ENCODE measurements around the gene ATXN7L1. TPM values are rescaled to one million over a fixed set of nuclear protein-coding genes. Genes with fewer than 3 reads are reported as not detected.
"Not testable (repeated sequence)": the region's sequence is repeated elsewhere in the genome, so short reads cannot be mapped to it uniquely, and the experiment has no call there.

The ATXN7L1 gene
- total RNA-seq, 1 donor from 2014 or later = 7.7 TPM

GRCh38 chr7:105862276-105862675 is 14.1 kb downstream of the ATXN7L1 start:
- FAIRE-seq (no peak), DNase-seq (ENCODE audit: low spot score in 2 of 2) (no peak)

DNA sequence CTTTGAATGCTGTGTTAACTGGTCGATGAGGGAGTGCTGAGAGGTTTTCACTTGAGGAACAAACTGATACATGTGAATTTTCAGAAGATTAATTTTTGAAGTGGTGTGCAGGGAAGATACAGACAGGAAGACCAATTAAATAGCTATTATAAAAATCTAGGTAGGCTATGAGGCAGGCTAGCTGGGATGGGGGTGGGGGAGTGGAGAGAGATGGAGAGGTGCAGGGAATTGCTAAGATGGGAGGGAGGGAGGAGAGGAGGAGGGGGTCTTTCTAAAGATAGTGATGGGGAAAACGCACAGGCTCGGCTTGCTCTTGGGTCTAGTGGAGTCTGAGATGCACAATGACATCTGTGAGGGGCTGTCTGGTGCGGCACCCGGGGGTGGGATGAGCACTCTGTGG is 15.2 kb downstream of the ATXN7L1 start:
- DNase-seq (ENCODE audit: low spot score in 2 of 2) = no peak
- no peak for FAIRE-seq

GRCh38 chr7:105860793-105861192 is 15.6 kb downstream of the ATXN7L1 start:
- DNase-seq (ENCODE audit: low spot score in 2 of 2) (no peak), FAIRE-seq (no peak)

DNA sequence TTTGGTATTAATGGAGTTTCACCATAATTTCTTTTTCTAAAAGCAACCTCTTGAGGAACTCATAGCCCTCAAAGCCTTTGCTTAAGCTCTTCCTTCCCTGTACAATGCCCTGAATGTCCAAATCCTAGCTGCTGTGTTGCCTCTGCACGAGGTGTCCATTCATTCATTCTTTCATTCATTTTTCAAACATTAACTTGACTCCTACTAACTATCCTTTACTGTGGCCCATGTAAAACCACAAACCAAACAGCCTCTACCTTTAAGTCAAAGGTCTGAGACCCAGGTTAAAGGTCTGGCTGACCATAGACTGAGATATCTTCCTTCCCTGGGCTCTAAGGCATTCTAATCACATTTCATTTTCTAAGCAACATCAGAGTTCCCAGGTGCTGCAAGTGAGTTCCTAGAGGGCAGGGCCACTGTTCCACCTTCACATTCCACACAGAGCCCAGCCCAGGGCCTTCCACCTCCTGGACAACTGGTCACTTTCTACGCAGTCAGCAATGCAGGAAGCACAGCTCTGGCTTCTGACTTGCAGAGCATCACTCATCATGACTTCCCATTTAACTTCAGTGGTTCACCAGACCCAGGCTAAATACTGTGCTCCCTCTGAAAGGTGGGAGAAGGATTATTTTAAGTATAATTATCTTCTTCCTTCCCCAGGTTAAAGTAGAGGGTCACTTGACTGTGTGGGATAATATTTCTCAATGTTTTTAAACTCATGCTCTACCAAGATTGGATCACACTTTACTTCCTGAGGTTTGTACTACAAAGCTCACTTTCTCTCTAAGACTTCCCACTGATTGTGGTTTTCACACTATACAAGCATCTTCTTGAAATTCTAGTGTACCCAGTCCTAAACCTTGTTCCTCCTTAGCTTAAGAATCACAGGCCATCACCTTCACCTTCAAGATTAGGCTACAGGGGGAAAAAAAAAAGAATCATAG is 19.1 kb downstream of the ATXN7L1 start:
- DNase-seq (ENCODE audit: low spot score in 2 of 2) (no peak), FAIRE-seq (no peak)

GRCh38 chr7:105854498-105854897 is 21.9 kb downstream of the ATXN7L1 start:
- DNase-seq (ENCODE audit: low spot score in 2 of 2) (no peak), FAIRE-seq (no peak)

DNA sequence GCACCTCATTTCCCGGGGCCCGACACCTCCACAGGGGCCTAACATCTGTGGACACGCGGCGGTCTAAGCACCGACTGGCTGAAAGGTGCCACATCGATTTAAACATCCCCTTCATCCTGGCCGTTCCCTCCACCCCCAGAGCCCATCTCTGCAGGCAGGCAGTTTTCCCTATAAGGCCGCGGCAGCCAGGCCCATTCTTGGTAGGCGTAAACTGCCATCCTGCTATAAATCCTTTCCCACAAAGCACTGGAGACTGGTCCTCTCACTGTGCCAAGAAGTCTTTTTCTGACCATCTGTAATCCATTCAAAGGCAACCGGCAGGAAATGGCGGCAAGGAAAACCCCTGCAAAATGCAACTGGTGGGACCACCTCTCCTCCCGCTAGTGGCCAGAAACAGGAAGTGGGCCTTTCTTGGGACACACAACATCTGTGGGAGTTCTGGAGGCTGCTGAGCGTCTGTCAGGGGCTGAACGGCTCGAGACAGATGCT is 22.4 kb downstream of the ATXN7L1 start:
- no peak for DNase-seq (ENCODE audit: low spot score in 2 of 2)
- no peak for FAIRE-seq

DNA sequence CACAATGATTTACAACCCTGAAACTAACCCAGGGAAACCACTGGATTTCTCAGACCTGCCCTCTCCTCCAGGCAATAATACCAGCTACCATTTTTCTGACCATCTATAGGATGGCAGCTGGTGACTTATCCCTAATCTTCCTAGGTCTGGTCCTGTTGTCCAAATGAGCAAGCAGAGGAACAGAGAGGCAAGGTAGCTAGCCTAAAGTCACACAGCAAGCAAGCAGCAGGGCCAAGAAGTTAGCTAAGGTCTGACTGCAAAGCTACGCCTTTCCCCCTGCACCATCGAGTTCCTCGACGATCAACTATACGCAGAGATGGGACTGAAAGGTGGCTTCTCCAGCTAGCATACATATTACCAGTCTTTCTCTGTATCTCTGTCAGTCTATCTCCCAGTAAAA is 25.3 kb downstream of the ATXN7L1 start:
- DNase-seq (ENCODE audit: low spot score in 2 of 2) (no peak), FAIRE-seq (no peak)

DNA sequence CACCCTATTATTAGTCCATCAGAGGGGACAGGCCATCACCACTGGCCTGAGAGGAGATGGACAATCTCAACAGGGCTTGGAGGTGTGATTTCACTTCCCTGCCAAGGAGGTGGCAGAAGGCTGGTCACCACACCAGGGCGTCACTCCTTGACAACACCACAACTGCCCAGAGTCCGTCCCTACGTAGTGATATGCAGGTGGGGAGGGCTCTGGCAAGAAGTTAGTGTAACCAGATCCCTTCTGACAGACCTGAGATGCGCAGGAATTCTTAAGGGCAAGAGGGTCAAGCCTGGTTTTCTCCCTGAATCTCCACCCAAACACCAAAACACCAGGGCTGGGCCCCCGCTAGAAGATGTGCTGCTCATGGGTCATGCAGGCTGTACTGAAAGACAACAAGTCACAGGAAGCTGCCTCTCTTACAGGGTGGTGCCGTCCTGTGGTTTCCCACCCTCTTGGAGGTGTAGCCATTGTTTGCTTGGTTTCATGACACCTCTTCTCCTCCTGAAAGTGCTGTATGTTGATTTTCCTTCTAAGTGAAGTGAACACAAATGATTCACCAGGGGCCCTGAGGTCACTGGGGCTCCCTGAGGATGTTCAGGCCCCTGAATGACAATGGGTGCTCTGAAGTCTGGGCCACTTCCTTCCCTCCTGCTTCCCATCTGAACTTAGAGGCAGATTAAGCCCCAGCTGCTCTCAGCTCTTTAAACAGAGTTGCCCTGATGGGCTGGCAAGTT is 27.1 kb downstream of the ATXN7L1 start:
- DNase-seq (ENCODE audit: low spot score in 2 of 2) (no peak), FAIRE-seq (no peak)

GRCh38 chr7:105846404-105846803 is 30.0 kb downstream of the ATXN7L1 start:
- DNase-seq (ENCODE audit: low spot score in 2 of 2) (no peak), FAIRE-seq (no peak)

DNA sequence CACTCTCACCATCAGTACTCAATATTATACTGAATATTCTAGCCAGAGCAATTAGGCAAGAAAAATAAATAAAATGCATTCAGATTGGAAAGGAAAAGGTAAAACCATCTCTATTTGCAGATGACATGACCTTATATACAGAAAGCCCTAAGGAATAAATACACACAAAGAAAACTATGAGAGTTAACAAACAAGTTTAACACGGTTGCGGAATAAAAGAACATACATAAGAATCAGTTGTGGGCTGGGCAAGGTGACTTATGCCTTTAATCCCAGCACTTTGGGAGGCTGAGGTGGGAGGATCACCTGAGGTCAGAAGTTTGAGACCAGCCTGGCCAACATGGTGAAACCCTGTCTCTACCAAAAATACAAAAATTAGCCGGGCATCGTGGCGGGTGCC is 31.7 kb downstream of the ATXN7L1 start:
- not testable (repeated sequence) for FAIRE-seq; DNase-seq (ENCODE audit: low spot score in 2 of 2)

DNA sequence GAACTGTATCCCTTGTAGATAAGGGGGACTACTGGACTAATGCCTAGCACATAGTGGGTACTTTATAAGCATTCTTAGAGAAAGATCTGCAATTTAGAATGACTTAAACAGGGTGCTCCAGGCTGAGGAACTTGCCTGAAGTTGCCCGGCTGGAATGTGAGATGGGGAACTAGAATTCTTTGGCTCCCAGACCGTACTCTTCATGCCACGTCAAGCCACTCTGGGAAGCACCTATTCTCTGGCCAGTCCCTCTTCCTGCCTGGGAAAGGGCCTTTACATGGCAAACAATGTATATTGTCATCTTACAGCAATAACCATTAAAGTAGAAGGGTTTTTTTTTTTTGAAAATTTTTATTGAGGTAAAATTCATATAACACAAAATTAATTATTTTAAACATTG is 34.5 kb downstream of the ATXN7L1 start:
- DNase-seq (ENCODE audit: low spot score in 2 of 2) = no peak
- FAIRE-seq = no peak

GRCh38 chr7:105840981-105841749 is 35.2 kb downstream of the ATXN7L1 start:
- DNase-seq (ENCODE audit: low spot score in 2 of 2) = no peak
- no peak for FAIRE-seq

GRCh38 chr7:105839266-105839665 is 37.1 kb downstream of the ATXN7L1 start:
- DNase-seq (ENCODE audit: low spot score in 2 of 2) = no peak
- no peak for FAIRE-seq

- DNase-seq (ENCODE audit: low spot score in 2 of 2) = no peak
- no peak for FAIRE-seq
Observed at GRCh38 chr7:105838627-105839231, 37.7 kb downstream of the ATXN7L1 start.

GRCh38 chr7:105837765-105838626 is 38.4 kb downstream of the ATXN7L1 start:
- FAIRE-seq = no peak
- no peak for DNase-seq (ENCODE audit: low spot score in 2 of 2)

- FAIRE-seq = no peak
- DNase-seq (ENCODE audit: low spot score in 2 of 2) = no peak
Observed at GRCh38 chr7:105835441-105835840, 41.0 kb downstream of the ATXN7L1 start.

DNA sequence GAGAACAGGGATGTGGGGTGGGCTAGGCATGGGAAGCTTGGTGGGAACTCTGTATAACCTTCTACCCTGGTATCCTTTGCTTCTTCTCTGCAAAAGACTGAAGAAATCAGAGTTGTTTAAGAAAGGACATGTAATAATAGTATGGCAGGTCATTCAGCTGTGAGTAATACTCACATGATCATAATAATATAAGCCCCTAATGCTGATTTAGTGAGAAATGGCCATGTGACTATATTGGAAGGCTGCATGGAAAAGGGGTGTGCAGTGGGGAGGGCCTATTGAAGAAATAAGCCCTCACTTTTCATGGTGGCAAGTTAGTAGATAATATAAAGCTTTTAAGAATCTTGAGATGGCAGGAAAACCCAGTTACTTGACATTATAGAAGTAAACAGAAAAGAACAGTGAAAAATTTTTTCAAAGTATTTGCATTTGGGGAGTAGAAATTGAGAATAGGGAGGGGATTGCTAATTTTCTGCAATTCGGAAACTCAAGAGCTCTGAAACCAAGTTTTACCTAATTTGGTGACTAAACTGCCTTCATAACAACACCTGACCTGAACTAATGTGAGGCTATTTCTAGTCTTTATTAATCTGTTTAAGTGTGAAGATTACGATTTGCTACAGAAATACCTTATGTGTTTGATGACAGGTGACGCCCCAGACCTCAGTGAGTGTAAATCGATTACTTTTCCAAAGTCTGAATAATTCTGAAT is 44.4 kb downstream of the ATXN7L1 start:
- no peak for DNase-seq (ENCODE audit: low spot score in 2 of 2)
- no peak for FAIRE-seq

GRCh38 chr7:105831302-105831620 is 45.1 kb downstream of the ATXN7L1 start:
- no peak for FAIRE-seq
- DNase-seq (ENCODE audit: low spot score in 2 of 2) = no peak

Measured in frontal cortex (tissue), 4 donors.